Osteocyte (in vitro differentiated cells): Measurements from ENCODE around the gene PTK7. TPM values are rescaled to one million over a fixed set of nuclear protein-coding genes. Genes with fewer than 3 reads are reported as not detected.

ENCODE experiments used
- DNase-seq: peaks from one replicate; pipeline ENCODE4 v3.0.0; 2021; ENCODE audit warnings: mixed read lengths; ENCODE audit not compliant: unreplicated experiment; ENCODE audit errors: extremely low spot score
- H3K27ac Mint-ChIP-seq: one replicate; pipeline ENCODE4 v1.8.0; 2021; ENCODE audit warnings: mild to moderate bottlenecking, mixed read lengths; ENCODE audit not compliant: unreplicated experiment
- H3K27me3 Mint-ChIP-seq: one replicate; pipeline ENCODE4 v1.8.0; 2021; ENCODE audit warnings: mixed read lengths; ENCODE audit not compliant: unreplicated experiment
- H3K36me3 Mint-ChIP-seq: one replicate; pipeline ENCODE4 v1.8.0; 2021; ENCODE audit warnings: mixed read lengths; ENCODE audit not compliant: unreplicated experiment
- H3K4me1 Mint-ChIP-seq: one replicate; pipeline ENCODE4 v1.8.0; 2021; ENCODE audit warnings: mixed read lengths; ENCODE audit not compliant: unreplicated experiment
- H3K4me3 Mint-ChIP-seq: one replicate; pipeline ENCODE4 v1.8.0; 2021; ENCODE audit warnings: mild to moderate bottlenecking, moderate library complexity, mixed read lengths; ENCODE audit not compliant: unreplicated experiment
- H3K9me3 Mint-ChIP-seq: one replicate; pipeline ENCODE4 v1.8.0; 2021; ENCODE audit warnings: mixed read lengths; ENCODE audit not compliant: unreplicated experiment
- total RNA-seq: library from RNA; stranded (reverse); gene quantifications from 2 replicates; pipeline ENCODE4 v1.2.1, GENCODE V29; 2021
- TF ChIP-seq, protein P1 (sequence below): fragments of 200-600 bp; sonication (generic); IDR thresholded peaks from 2 replicates; pipeline ENCODE4 v1.5.0; 2021; ENCODE audit warnings: antibody characterized with exemption, mild to moderate bottlenecking, moderate library complexity

Gene PTK7
- total RNA-seq, 1 donor from 2014 or later: 183 TPM

DNA sequence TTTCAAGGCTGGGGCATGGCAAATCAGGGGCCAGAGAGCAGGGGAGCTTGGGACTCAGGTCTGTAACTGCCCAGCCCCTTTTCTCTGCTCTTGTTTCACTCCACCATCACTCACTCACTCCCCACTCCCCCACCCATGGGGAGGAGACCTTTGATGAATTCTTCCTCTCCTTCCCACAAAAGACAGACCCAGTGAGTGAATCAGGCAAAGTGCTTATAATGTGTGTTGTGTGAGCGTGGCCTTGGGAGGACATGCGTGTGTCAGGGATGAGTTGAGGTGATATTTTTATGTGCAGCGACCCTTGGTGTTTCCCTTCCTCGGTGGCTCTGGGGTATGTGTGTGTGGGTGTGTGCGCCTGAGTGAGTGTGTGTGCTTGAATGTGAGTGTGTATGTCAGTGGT lies 104.9 kb downstream of the PTK7 start:
- H3K4me3 Mint-ChIP-seq: peak overlapping the region; percentile 93
- H3K9me3 Mint-ChIP-seq: no peaks in the 10 kb centered on the region
- H3K27ac Mint-ChIP-seq: peak overlapping the region; percentile 90
- no peak for DNase-seq
- peaks cover 16% of the 10 kb centered on the region for H3K36me3 Mint-ChIP-seq
- TF ChIP-seq, protein P1, sequence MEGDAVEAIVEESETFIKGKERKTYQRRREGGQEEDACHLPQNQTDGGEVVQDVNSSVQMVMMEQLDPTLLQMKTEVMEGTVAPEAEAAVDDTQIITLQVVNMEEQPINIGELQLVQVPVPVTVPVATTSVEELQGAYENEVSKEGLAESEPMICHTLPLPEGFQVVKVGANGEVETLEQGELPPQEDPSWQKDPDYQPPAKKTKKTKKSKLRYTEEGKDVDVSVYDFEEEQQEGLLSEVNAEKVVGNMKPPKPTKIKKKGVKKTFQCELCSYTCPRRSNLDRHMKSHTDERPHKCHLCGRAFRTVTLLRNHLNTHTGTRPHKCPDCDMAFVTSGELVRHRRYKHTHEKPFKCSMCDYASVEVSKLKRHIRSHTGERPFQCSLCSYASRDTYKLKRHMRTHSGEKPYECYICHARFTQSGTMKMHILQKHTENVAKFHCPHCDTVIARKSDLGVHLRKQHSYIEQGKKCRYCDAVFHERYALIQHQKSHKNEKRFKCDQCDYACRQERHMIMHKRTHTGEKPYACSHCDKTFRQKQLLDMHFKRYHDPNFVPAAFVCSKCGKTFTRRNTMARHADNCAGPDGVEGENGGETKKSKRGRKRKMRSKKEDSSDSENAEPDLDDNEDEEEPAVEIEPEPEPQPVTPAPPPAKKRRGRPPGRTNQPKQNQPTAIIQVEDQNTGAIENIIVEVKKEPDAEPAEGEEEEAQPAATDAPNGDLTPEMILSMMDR: no peak
- H3K27me3 Mint-ChIP-seq: no peaks in the 10 kb centered on the region
- H3K4me1 Mint-ChIP-seq: peaks cover 27% of the 10 kb centered on the region

DNA sequence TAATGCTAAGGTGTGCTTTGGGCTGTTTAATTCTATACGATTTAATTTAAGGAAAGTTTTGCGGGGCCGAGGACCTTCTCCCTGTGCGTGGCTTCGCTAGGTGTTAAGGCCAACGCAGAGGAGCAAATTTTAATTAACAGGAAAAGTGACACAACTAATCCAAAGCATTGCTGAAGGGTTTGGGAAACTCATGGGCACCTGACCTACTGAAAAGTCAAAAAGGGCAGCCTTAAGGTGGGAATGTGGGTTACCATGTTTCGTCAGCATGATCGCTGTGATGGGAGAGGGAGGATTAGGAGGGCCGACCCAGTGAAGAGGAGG lies 105.5 kb downstream of the PTK7 start:
- TF ChIP-seq, protein P1: no peak
- peaks cover 27% of the 10 kb centered on the region for H3K4me1 Mint-ChIP-seq
- no peaks in the 10 kb centered on the region for H3K27me3 Mint-ChIP-seq
- peak overlapping the region; percentile 90 for H3K27ac Mint-ChIP-seq
- H3K4me3 Mint-ChIP-seq: peak overlapping the region; percentile 93
- peaks cover 18% of the 10 kb centered on the region for H3K36me3 Mint-ChIP-seq
- H3K9me3 Mint-ChIP-seq: no peaks in the 10 kb centered on the region
- no peak for DNase-seq

DNA sequence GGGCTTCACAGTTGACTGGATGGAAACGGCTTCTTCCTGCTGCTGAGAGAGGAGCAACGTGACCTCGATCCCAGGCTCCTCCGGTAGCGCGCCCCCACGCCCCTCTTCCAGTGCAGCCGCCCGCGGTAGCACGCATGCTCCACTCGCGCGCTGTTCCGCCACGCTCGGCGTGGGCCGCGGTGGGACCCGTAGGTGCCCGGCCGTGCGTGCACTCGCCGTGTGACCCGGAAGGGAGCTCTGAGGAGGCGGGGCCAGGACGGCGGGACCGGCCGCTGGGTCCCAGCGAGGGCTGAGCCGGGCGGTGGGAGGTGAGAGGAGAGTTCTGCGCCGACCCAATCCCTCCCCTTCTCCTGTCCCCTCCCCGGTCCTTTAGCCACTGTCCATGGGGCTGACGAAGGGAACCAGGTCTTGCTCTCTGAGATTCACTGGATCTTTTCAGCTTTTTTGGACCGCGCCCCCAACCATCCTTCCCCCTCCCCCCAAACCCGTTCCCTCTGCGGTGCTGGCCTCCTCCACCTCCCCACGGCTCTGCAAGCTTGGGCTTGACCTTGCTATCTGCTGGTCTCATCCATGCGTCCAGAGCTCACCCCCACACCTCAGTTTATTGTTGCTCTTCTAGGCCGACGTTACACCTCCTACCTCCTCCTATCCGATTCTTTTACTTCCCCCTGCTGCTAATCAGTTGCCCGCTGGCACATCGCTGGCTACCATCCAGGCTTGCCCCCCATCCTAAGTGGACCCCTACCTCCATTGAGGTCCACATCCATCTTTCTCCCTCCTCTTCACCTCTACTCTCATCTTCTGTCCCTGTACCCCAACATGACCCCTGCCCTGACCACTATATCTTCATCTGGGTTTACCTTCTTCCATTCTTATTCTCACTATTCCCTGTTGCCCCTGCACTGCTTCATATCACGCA lies 106.1 kb downstream of the PTK7 start, which contains the start of gene CUL9:
CUL9 (plus strand) TSS at position 255 of the 919 bp plus-strand sequence. CDS start 2,115 bp downstream, outside the sequence.
- peak within 1 kb of the TSS; percentile 90 for H3K27ac Mint-ChIP-seq
- H3K36me3 Mint-ChIP-seq: peaks cover 17% of the 10 kb centered on the region
- DNase-seq: peak; percentile 92
- peak within 1 kb of the TSS; percentile 93 for H3K4me3 Mint-ChIP-seq
- TF ChIP-seq, protein P1: no peak
- no peaks in the 10 kb centered on the region for H3K9me3 Mint-ChIP-seq
- H3K27me3 Mint-ChIP-seq: no peaks in the 10 kb centered on the region
- H3K4me1 Mint-ChIP-seq: peaks cover 27% of the 10 kb centered on the region

DNA sequence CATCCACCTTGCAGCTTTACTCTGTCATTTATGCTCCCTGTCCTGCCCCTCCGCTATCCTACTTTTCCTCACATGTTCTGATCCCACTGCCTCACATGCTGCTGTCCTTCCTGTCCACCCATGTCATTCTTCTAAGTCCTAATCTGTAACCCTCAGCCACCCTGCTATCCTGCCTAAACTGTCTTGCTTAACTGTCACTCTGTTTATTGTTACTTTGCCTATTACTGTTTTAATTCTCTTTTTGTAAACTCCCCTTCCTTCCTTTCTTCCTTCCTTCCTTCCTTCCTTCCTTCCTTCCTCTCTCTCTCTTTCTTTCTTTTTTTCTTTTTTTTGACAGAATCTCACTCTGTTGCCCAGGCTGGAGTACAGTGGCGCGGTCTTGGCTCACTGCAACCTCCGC lies 107.3 kb downstream of the PTK7 start:
- H3K9me3 Mint-ChIP-seq: no peaks in the 10 kb centered on the region
- peaks cover 15% of the 10 kb centered on the region for H3K36me3 Mint-ChIP-seq
- no peak for DNase-seq
- H3K4me1 Mint-ChIP-seq: peaks cover 27% of the 10 kb centered on the region
- H3K27me3 Mint-ChIP-seq: no peaks in the 10 kb centered on the region
- peak overlapping the region; percentile 76 for H3K27ac Mint-ChIP-seq
- H3K4me3 Mint-ChIP-seq: peak overlapping the region; percentile 93
- TF ChIP-seq, protein P1: no peak

DNA sequence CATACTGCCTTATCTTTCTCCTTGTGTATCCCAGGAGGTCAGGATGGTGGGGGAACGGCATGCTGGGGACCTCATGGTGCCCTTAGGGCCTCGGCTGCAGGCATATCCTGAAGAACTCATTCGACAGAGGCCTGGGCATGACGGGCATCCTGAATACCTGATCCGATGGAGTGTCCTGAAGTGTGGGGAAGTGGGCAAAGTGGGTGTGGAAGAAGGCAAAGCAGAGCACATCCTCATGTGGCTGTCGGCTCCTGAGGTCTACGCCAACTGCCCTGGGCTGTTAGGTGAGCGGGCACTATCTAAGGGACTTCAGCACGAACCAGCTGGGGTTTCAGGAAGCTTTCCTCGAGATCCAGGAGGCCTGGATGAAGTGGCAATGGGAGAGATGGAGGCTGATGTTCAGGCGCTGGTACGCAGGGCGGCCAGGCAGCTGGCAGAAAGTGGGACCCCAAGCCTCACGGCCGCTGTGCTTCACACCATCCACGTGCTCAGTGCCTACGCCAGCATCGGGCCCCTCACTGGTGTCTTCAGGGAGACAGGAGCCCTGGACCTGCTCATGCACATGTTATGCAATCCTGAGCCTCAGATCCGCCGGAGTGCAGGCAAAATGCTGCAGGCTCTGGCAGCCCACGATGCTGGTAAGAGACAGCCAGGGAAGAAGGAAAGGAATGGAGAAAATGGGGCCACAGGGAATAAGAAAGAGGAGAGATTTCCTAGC lies 108.3 kb downstream of the PTK7 start:
- Mint-ChIP-seq H3K36me3 (peaks cover 16% of the 10 kb centered on the region), H3K27ac (peak overlapping the region; percentile 29), H3K27me3 (no peaks in the 10 kb centered on the region), H3K4me1 (peaks cover 27% of the 10 kb centered on the region), H3K4me3 (peak overlapping the region; percentile 33), H3K9me3 (no peaks in the 10 kb centered on the region)
- no peak for DNase-seq
- TF ChIP-seq, protein P1: no peak
